ENCODE measurements around the gene CRTC1. TPM values are rescaled to one million over a fixed set of nuclear protein-coding genes. Genes with fewer than 3 reads are reported as not detected.

Gene CRTC1
- total RNA-seq, 1 donor from 2014 or later: 0.79 TPM

Other genes starting within 250 kb of the CRTC1 start
- 26.0 and 33.6 TPM in 2 replicates for gene ISYNA1, start 245.5 kb upstream of the CRTC1 start, total RNA-seq
- 10.0 and 17.1 TPM in 2 replicates for gene ELL, start 161.6 kb upstream of the CRTC1 start, total RNA-seq
- gene FKBP8, start 140.1 kb upstream of the CRTC1 start, total RNA-seq: 137 and 167 TPM in 2 replicates
- gene KXD1, start 125.8 kb upstream of the CRTC1 start, total RNA-seq: 39.5 and 53.4 TPM in 2 replicates
- gene UBA52, start 111.8 kb upstream of the CRTC1 start, total RNA-seq: 955 and 1,121 TPM in 2 replicates
- gene REX1BD, start 94.9 kb upstream of the CRTC1 start, total RNA-seq: 43.3 and 53.8 TPM in 2 replicates
- gene CRLF1, start 76.9 kb upstream of the CRTC1 start, total RNA-seq: not detected in 2 replicates
- not detected in 2 replicates for gene TMEM59L, start 70.8 kb upstream of the CRTC1 start, total RNA-seq
- 1.2 and 1.5 TPM in 2 replicates for gene KLHL26, start 46.7 kb upstream of the CRTC1 start, total RNA-seq
- not detected in 2 replicates for gene COMP, start 107.6 kb downstream of the CRTC1 start, total RNA-seq
- 42.9 and 51.6 TPM in 2 replicates for gene UPF1, start 148.3 kb downstream of the CRTC1 start, total RNA-seq
- 2.4 and 5.6 TPM in 2 replicates for gene CERS1, start 212.5 kb downstream of the CRTC1 start, total RNA-seq
- 145 and 149 TPM in 2 replicates for gene COPE, start 235.7 kb downstream of the CRTC1 start, total RNA-seq
- gene DDX49, start 236.0 kb downstream of the CRTC1 start, total RNA-seq: 38.6 and 40.3 TPM in 2 replicates